GM18858 (cell line): ENCODE measurements around the gene ADD3.

ENCODE experiments used
- ATAC-seq: cut with Tn5 transposase; IDR thresholded peaks from one replicate; pipeline ENCODE4 v1.9.1; 2021; ENCODE audit not compliant: unreplicated experiment

The ADD3 gene

GRCh38 chr10:110059925-110060324, 52.1 kb downstream of the ADD3 start:
- ATAC-seq, result no peak

GRCh38 chr10:110061687-110062086, 53.9 kb downstream of the ADD3 start:
- ATAC-seq, result no peak

- ATAC-seq, result no peak
Measured at GRCh38 chr10:110065269-110065668, 57.5 kb downstream of the ADD3 start.

- ATAC-seq, result peak; percentile 32
Measured at GRCh38 chr10:110067960-110068770, 60.4 kb downstream of the ADD3 start.

- no peak for ATAC-seq
Measured at GRCh38 chr10:110068780-110069179, 61.0 kb downstream of the ADD3 start.

GRCh38 chr10:110069502-110069982, 61.8 kb downstream of the ADD3 start:
- peak; percentile 64 for ATAC-seq

GRCh38 chr10:110073896-110074295, 66.1 kb downstream of the ADD3 start:
- ATAC-seq, result no peak

GRCh38 chr10:110074298-110074697, 66.5 kb downstream of the ADD3 start:
- ATAC-seq, result no peak

- no peak for ATAC-seq
Measured at GRCh38 chr10:110074758-110075671, 67.2 kb downstream of the ADD3 start.

GRCh38 chr10:110075686-110076085, 67.9 kb downstream of the ADD3 start:
- no peak for ATAC-seq

GRCh38 chr10:110076559-110077318, 69.0 kb downstream of the ADD3 start:
- peak; percentile 64 for ATAC-seq

GRCh38 chr10:110077436-110078130, 69.8 kb downstream of the ADD3 start:
- ATAC-seq, result no peak

- ATAC-seq, result no peak
Measured at GRCh38 chr10:110078317-110078716, 70.5 kb downstream of the ADD3 start.

- ATAC-seq, result no peak
Measured at GRCh38 chr10:110081911-110082310, 74.1 kb downstream of the ADD3 start.

- no peak for ATAC-seq
Measured at GRCh38 chr10:110083884-110084283, 76.1 kb downstream of the ADD3 start.

GRCh38 chr10:110087682-110088081, 79.9 kb downstream of the ADD3 start:
- no peak for ATAC-seq

GRCh38 chr10:110088367-110089104, 80.8 kb downstream of the ADD3 start:
- no peak for ATAC-seq

GRCh38 chr10:110091830-110092229, 84.0 kb downstream of the ADD3 start:
- ATAC-seq, result no peak

- peak; percentile 55 for ATAC-seq
Measured at GRCh38 chr10:110093722-110094121, 85.9 kb downstream of the ADD3 start.

GRCh38 chr10:110094786-110095185, 87.0 kb downstream of the ADD3 start:
- ATAC-seq, result no peak
